H4 (cell line): Measurements from ENCODE around the gene COPG2. TPM values are rescaled to one million over a fixed set of nuclear protein-coding genes. Genes with fewer than 3 reads are reported as not detected.

Experiments used
- DNase-seq: peaks from one replicate; pipeline ENCODE4 v3.0.0-alpha.2; 2015; ENCODE audit warnings: low spot score
- total RNA-seq: library from RNA; depleted of rRNA; stranded (reverse); fragments of >200 nt; shearing (Covaris generic); gene quantifications from 2 replicates; pipeline ENCODE4 v1.2.3, GENCODE V29; 2014; rRNA removed

The COPG2 gene
- total RNA-seq, 1 experiment from 2014 or later: 41.3 TPM

DNA sequence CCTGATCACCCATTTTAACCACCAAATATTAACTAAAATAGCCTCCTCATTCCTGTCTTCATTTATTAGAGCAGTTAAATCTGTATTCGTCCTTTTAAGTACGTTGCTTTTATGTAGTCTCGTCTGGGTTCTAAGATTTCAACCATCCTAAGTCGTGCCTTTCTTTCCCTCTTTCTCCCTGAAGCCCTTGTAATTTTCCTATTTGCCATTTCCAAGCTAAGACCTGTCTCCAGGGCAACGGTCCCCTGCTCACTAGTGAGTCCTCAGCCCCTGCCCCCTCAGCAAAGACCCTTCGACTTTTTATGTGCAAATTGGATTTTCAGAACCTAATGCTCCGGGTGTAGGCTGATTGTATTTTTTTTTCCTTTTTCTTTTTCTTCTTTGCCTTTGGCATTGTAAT, 192.8 kb downstream of the COPG2 start:
- no peak for DNase-seq

DNA sequence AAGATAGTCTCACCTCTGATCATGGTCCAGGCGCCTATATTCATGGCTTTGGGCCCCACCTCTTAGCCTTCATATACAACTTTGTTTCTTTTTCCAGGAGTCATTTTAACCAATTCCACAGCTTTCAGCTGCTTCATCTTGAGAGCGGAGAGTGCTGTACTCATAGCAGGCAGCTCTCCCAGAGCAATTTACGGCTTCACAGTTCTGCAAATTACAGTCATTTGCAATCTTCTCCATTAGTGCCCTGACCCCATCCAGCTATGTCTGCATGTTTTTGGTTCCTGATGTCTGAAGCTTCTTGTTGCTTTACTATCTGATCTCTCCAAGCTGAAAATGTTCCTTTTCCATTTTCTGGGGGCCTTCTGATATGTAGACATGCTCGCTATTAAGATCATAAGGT, 194.7 kb downstream of the COPG2 start:
- no peak for DNase-seq

DNA sequence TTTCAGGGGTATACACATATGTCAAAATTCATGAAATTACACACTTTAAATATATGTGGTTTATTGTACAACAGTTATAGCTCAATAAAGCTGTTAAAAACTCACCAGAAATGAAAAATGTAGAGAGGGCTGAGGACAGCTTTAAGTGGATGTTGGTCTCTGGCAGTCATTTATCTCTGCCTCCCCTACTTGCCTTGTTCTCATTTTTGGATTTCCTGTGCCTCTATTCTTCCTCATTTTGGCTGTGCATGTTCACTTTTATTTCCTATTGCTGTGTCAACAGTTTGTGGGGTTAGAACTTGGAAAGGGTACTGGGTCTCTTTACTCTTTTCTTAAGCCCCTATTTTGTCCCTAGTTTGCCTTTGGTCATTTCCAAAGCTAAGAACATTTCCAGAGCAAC, 195.3 kb downstream of the COPG2 start:
- DNase-seq: no peak

DNA sequence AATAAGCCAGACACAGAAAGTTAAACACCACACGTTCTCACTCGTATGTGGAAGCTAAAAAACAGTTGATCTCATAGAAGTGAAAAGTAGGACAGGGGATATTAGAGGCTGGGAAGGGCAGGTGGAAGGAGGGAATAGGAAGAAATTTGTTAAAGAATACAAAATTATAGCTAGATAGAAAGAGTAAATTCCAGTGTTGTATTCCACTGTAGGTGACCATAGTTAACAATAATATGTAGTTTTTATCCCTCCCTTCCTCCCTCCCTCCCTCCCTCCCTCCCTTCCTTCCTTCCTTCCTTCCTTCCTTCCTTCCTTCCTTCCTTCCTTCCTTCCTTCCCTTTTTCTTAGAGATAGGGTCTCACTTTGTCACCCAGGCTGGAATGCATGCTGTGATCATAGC, 196.6 kb downstream of the COPG2 start:
- no peak for DNase-seq

DNA sequence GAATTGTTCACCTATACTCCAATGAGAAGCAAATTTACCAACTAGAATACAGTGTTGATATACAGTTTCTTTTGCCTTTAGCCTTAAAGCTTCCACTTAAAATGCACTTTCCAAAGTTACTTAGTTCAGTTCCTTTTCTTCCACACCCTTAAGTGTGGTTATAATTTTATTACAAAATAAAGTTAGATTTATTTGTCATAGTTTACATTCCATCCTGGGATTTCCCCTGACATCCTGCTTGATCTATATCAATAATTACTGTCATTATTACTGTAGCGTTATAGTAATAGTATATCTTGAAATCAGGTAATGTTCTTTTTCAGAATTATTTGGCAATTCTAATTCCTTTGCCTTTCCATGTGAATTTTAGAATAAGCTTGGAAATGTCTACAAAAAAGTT, 199.9 kb downstream of the COPG2 start:
- no peak for DNase-seq

DNA sequence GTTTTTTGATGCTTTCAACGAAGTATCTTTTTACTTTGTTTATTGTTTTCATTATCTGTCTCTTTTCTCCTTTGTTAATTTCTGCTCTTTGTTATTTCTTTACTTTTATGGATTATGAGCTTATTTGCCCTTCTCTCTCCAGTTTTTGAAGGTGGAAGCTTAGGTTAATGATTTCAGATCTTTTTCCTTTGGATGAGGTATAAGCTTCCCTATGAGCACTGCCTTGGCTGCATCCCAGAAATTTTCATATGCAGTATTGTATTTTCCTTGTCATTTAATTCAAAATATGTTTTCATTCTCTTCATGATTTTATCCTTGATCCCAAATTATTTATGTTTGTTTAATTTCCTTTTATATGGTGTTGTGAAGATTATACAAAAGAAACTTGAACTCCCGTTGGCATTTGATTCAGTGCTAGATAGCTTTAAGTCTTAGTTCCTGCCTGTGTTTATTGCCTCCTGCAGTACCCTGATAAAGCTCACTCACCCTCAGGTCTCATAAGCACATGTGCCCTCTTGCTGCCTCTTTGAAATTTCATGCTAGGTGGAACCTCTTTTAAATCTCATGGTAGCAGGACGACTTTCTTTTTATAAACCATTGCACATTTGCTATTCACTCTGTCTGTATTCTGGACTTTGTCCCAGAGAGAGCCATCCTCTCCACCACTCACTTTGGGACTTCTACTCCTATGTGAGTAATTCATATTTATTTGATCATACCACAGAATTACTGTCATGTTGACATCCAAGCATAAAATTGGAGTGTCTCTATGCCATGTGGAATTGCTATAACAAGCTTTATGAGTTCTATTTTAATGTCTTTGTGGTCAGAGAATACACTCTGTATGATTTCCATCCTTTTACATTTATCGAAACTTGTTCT, 204.8 kb downstream of the COPG2 start:
- DNase-seq: no peak

DNA sequence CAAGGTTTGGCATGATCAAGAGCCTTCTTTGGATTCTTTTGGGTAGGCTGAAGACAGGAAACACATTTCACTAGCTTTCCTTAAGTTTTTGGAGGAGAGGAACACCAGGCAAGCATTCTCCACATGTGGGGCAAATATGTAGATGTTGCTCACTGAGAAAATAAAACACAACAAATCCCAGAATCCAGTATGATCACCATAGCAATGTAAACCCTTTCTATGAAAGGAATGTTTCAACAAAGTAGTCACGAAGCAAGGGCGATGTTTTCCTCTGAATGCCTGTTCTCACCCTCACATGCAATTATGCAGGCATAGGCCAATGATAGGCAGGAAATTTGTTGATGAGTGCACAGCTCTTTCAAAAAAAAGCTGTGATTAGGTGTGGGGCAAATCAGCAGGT, 207.3 kb downstream of the COPG2 start:
- no peak for DNase-seq

DNA sequence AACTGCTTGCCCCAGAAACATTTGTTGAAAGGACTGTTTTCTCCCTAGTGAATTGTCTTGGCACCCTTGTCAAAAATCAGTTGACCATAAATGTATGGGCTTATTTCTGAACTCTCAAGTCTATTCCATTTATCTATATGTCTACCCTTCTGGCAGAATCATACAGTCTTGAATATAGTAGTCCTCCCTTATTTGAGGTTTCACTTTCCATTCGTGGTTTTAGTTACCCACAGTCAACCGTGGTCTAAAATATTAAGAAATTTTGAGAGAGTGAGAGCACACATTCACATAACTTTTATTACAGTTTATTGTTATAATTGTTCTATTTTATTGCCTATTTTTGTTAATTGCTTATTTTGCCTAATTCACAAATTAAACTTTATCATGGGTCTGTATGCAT, 210.3 kb downstream of the COPG2 start:
- no peak for DNase-seq

Other genes starting within 250 kb of the COPG2 start
- 17.7 and 36.0 TPM in 2 replicates for gene CEP41, start 227.7 kb downstream of the COPG2 start, total RNA-seq
- gene MEST, start 176.7 kb downstream of the COPG2 start, total RNA-seq: 0.06 TPM in 1 of 2 replicates, not detected in the other
- gene TSGA13, start 17.8 kb upstream of the COPG2 start, total RNA-seq: not detected in 2 replicates
- gene KLF14, start 65.5 kb upstream of the COPG2 start, total RNA-seq: 0.64 TPM in 1 of 2 replicates, not detected in the other